GM18526 (cell line): Measurements from ENCODE around the gene SEC23A.

Experiments
- POLR2A ChIP-seq: IDR thresholded peaks from 3 replicates; pipeline ENCODE4 v1.6.1; 2011; ENCODE audit not compliant: insufficient read length; ENCODE audit errors: extremely low read depth

The SEC23A gene

DNA sequence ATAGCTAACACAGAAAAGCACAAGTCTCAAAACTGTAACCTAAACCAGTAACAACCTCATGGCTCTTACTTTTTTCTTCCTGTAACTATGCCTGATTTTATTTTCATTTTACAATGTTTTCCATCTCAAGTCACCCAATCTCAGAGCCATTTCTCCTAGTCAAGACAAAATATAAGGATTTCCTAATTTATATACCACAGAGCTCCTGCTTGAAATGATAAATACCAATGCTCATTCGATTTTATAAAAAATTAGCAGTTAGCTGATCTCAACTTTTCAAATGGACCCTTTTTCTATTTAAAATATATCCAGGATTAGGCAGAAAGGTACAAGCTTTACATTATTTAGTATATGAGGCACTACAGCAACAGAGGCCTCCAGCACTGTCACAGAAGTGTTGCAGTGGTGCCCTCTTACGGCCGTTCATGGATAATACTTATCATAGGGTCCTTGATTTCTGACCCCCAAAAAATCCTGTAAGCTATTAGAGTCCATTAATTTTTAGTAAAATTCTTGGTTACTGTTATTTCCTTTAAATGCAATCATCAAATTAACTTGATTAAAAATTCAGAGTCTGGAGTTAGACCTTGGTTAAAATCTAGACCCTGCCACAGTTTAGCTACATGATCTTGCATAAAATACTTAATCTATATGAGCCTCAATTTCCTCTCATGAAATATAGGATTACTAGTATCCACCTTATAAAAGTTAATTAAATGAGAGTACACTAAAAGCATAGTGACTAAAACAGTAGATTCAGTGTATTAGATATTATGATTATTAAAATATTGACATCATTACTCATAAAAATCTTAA lies 68.3 kb downstream of the SEC23A start:
- TF ChIP-seq POLR2A = no peak

DNA sequence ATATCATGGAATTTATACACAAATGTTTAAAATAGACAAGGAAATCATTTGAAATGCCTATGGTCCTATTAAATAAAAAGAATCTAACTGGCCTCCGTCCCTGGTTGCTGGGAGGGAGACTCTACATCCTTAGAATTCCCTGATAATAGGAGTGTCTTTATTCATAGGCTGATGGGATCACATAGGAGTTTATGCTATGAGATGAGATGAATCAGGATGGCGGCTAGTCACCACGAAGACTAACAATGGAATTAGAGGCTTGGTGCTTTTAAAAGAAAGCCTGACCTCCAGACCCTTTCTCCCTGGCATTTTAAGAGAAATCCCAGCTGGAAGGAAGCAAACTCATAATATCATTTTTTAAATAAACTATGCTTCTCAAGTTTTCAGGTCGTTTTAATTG lies 69.7 kb downstream of the SEC23A start:
- TF ChIP-seq POLR2A = no peak

DNA sequence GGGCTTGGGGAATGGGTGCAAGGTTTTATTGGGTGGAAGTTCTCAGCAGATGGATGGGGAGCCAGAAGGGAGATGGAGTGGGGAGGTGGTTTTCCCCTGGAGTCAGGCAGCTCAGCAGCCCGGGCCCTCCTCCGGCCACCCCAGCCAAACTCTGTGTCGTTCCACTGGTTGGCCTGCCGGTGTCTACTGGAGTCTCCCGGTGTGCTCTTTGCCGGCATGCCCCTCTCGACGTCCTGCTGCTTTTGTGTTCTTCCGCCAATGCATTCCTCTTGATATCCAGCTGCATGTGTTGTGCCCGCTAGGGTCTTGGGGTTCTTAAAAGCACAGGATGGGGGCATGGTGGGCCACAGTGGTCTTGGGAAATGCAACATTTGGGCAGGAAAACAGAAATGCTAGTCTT lies 72.8 kb downstream of the SEC23A start:
- no peak for TF ChIP-seq POLR2A

DNA sequence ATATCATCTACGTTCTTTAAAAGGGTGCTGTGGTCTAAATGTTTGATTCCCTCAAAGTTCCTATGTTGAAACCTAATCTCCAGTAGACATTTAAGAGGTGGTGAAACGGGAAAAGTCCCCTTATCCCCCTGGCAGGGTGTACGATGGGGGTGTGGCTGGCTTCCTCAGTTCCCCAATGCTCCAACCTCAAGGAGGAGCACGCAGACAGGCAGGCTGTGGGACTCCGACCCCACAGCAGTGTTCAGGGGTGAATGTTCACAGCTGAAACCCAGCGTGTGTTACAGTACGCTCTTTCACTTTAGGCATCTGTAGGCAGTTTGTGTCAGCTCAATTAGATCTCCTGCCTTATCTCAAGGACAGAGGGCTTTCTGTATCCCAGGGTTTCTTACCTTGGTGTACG lies 73.2 kb downstream of the SEC23A start:
- TF ChIP-seq POLR2A = no peak

DNA sequence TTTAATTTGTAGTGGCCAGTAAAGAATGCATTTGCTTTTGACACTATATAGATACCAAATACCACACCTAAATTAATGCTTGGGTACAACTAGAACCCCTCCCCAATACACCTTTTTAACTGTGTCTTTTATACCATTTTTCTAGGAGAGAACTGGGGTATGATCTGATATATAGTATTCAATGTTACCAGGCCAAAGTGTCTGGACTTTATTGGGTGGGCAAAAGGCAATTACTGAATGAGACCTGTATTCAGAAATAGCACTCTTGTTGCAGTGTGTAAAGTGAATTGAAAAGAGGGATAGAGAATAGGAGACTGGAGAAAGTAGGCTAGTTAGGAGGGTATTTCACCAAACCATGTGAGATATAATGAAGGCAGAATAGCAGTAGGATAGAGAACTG lies 74.4 kb downstream of the SEC23A start:
- TF ChIP-seq POLR2A = no peak

DNA sequence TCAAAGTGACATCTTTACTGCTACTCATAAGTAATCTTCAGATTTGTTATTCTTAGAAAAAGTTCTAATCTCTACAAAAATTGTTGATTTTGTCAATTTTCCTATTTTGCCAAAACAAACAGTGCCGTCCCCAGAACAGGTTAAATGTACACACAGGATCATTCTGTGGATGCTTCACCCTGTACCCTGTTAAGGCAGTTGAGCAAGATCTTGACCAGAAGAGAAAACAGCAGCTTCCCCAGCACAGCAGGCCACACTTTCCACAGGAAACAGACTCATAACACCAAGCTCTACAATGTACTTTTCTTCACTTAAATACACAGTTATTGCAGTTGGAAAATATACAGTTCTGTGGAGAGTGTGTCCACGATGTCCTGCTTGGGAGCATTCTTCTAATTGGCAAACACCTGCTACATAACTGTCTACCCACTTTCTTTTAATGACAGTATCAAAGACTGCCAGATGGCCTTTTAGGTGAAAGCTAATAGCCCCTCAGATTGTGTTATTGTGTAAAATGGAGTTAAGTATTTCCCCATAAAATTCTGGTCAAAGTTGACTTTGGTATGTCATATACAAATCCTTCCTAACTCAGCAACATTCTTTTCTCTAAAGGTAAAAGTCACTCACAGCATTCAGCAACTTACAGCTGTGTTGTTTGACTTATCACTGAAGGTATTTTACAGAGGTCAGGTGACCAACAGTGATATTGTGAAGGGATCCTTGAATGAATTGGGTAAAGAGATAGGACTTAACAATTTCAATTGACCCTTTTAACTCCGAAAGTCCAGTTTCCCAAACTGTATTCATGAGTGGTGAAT lies 77.0 kb downstream of the SEC23A start:
- TF ChIP-seq POLR2A = no peak

DNA sequence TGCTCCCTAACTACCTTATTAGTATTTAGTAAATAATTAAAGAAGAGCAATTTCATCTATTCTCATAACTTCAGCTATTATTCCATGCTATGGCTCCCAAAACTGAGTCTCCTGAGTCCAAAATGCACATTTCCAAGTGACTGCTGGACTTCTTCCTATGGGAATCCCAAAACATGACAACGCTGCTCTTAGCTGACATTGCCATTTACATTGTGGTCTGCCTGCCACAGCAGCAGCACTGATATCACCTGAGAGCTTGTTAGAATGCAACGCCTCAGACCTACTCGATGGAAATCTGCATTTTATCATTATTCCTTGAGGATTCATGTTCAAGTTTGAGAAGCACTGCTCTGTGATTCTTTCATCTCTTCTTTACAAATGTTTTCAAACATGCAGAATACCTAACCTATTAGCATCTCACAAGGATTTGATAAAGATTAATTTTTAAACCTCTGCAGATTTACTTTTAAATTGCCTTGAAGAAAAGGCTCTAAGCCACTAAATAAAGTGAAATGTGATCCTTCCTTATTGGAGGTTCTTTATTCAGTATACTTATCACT lies 77.7 kb downstream of the SEC23A start:
- no peak for TF ChIP-seq POLR2A

DNA sequence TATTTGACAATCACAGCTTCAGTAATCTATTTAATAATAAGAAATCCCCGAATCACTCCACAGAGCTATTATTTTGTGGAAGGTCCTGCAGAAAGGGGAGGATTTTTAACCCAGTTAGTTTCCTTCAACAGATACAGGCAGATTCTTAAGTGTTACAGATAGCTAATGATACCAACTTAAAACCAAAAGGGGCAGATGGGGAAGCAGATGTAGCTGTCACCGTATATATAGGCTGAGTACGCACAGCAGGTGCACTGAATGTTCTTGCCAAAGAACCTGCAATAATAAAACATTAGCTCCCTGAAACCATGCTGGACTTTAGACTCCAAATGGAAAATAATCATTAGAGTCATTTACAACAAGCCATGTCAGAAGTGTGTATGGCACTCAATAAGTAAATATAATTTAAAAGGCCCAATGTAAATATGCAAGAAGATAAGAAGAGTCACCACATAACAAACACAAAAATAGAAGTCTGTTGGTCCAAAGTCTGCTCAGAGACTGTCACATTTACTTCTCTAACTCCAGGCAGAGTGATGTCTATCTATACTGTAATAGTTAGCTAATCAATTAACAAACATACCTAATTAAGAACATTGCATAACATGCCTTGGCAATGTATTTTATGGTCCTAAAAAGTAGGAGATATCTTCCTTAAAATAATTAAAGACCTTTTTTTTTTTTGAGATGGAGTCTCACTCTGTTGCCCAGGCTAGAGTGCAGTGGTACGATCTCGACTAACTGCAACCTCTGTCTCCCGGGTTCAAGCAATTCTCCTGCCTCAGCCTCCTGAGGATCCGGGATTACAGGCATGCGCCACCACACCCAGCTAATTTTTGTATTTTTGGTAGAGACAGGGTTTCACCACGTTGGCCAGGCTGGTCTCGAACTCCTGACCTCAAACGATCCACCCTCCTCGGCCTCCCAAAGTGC lies 78.8 kb downstream of the SEC23A start:
- TF ChIP-seq POLR2A = no peak

DNA sequence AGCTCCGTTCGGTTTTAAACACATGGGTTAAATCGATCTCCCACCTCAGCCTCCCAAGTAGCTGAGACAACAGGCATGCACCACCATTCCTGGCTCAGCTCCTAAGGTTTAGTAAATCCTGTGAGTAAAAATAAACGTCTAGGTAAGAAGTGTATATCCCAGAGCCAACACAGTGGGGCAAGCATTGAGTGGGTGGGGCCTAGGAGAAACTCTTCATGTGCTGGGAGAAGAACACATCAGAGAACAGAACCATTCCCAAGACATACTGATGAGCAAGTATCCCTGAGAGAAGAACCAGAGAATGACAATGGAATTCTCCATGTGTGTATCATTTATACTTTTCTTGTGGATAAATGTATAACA lies 86.3 kb downstream of the SEC23A start:
- TF ChIP-seq POLR2A = no peak

DNA sequence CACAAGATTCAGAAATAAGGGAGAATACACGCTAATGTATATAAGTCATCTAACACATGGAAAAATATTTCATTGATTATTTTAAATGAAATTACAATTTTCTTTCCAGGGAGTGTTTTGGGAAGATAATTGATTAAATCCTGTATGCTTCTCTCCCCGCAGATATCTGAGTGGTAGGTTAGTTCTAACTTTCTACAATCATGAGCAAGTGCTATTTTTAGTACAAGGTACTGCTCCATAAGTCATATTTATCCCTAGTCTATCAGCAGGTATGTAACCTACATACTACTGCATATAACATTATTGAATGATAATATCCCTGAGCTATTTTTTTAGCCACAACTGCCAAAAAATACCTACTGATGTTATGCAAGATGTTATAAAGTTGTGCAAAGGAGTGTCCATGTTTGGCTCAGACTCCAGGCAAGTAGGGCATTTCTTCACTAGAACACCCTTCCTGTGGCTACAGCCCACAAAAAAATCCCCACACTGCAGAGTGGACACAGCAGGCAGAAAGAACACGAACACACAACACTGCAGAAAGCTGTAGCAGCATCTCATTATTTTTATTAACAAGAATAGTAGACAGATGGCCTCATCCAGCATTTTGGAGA lies 87.0 kb downstream of the SEC23A start:
- TF ChIP-seq POLR2A = no peak

DNA sequence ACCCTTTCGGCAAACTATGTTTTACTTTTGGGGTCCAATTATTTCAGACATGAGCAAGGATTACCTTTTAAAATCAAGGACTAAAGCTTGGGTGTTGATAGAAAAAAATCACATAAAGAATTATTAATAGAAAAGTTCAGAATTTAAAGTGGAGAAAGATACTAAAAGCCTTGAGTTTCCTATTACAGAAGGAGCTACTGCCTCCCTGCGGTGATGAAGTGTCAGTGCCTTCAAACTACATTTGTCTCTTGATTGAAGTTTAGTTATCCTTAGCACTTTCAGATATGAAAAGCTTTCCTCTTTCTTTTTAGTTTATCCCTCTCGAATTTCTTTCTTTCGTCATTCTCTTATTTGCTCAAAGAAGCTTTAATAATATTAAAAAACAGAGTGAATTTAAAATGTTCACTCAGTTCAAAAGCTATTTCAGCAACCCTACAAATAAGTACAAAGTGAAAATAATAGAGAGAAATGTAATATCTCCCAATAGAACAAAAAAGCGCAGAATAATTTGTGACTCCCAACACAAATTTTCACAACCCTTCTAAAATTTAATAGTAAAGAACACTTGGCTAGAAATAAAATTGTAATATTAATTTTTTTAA lies 87.6 kb downstream of the SEC23A start:
- no peak for TF ChIP-seq POLR2A

DNA sequence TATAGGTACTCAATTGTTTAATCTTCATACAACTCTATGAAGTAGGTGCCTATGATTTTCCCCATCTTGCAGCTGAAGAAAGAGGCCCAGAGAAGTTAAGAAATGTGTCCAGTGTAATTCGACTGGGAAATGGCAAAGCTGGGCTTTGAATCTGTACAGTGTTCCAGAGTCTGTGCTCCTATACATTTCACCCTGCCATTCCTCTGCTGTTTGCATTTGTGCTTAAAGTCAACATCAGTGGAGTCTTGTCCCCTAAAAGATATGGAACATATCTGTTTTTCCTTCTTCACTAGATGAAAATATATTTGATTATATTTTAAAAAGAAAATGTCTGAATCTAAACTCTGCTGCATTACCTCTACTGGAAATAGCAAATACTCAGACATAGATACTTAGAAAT lies 88.6 kb downstream of the SEC23A start:
- no peak for TF ChIP-seq POLR2A

DNA sequence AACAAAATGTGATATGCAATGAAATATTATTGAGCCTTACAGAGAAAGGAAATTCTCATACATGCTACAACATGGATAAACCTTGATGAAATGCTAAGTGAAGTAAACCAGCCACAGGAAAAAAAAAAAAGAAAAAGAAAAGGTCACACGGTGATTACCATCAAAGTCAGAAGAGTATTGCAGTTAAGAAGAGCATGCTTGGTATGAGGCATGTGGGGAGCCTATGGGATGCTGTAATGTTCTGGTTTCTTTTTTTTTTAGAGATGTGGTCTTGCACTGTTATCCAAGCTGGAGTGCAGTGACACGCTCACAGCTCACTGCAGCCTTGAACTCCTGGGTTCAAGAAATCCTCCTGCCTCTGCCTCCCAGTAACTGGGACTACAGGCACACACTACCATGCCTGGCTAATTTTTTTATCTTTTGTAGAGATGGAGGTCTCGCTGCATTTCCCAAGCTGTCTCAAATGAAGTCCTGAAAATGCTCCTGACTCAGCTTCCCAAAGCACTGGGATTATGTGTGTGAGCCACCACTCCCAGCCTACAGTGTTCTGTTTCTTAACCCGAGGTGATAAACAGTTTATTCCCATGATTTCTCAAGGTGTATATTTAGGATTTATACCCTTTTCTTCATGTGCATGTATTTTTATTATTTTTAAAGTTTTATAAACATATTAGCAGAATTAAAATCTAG lies 96.2 kb downstream of the SEC23A start:
- TF ChIP-seq POLR2A = no peak
